Nephron progenitor cell (in vitro differentiated cells): ENCODE results near the gene CSF3.

Experiments used
- DNase-seq: peaks from one replicate; pipeline ENCODE4 v3.0.0; 2021
- H3K27ac Mint-ChIP-seq: 2 replicates; pipeline ENCODE4 v1.8.0; 2021; ENCODE audit warnings: mild to moderate bottlenecking, moderate library complexity, mixed read lengths
- H3K27me3 Mint-ChIP-seq: 2 replicates; pipeline ENCODE4 v1.8.0; 2021; ENCODE audit warnings: mild to moderate bottlenecking, low read depth, mixed read lengths; ENCODE audit not compliant: poor library complexity
- H3K36me3 Mint-ChIP-seq: 2 replicates; pipeline ENCODE4 v1.8.0; 2021; ENCODE audit warnings: low read depth, mixed read lengths
- H3K4me1 Mint-ChIP-seq: 2 replicates; pipeline ENCODE4 v1.8.0; 2021; ENCODE audit warnings: mixed read lengths
- H3K4me3 Mint-ChIP-seq: 2 replicates; pipeline ENCODE4 v1.8.0; 2021; ENCODE audit warnings: mild to moderate bottlenecking, moderate library complexity, mixed read lengths
- H3K9me3 Mint-ChIP-seq: 2 replicates; pipeline ENCODE4 v1.8.0; 2021; ENCODE audit warnings: mild to moderate bottlenecking, moderate library complexity, mixed read lengths
- TF ChIP-seq, protein P1 (sequence below): fragments of 200-600 bp; sonication (generic); IDR thresholded peaks from 2 replicates; pipeline ENCODE4 v1.5.0; 2021; ENCODE audit warnings: antibody characterized with exemption

The CSF3 gene

GRCh38 chr17:39979893-39980350 lies 35.3 kb upstream of the CSF3 start:
- H3K36me3 Mint-ChIP-seq = peaks cover 14% of the 10 kb centered on the region
- H3K27ac Mint-ChIP-seq = peak overlapping the region; percentile 95
- peaks cover 26% of the 10 kb centered on the region for H3K27me3 Mint-ChIP-seq
- DNase-seq = peak; percentile 28
- TF ChIP-seq, protein P1, sequence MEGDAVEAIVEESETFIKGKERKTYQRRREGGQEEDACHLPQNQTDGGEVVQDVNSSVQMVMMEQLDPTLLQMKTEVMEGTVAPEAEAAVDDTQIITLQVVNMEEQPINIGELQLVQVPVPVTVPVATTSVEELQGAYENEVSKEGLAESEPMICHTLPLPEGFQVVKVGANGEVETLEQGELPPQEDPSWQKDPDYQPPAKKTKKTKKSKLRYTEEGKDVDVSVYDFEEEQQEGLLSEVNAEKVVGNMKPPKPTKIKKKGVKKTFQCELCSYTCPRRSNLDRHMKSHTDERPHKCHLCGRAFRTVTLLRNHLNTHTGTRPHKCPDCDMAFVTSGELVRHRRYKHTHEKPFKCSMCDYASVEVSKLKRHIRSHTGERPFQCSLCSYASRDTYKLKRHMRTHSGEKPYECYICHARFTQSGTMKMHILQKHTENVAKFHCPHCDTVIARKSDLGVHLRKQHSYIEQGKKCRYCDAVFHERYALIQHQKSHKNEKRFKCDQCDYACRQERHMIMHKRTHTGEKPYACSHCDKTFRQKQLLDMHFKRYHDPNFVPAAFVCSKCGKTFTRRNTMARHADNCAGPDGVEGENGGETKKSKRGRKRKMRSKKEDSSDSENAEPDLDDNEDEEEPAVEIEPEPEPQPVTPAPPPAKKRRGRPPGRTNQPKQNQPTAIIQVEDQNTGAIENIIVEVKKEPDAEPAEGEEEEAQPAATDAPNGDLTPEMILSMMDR = no peak
- H3K4me3 Mint-ChIP-seq = peak overlapping the region; percentile 98
- H3K4me1 Mint-ChIP-seq = peaks cover 33% of the 10 kb centered on the region
- H3K9me3 Mint-ChIP-seq = no peaks in the 10 kb centered on the region

DNA sequence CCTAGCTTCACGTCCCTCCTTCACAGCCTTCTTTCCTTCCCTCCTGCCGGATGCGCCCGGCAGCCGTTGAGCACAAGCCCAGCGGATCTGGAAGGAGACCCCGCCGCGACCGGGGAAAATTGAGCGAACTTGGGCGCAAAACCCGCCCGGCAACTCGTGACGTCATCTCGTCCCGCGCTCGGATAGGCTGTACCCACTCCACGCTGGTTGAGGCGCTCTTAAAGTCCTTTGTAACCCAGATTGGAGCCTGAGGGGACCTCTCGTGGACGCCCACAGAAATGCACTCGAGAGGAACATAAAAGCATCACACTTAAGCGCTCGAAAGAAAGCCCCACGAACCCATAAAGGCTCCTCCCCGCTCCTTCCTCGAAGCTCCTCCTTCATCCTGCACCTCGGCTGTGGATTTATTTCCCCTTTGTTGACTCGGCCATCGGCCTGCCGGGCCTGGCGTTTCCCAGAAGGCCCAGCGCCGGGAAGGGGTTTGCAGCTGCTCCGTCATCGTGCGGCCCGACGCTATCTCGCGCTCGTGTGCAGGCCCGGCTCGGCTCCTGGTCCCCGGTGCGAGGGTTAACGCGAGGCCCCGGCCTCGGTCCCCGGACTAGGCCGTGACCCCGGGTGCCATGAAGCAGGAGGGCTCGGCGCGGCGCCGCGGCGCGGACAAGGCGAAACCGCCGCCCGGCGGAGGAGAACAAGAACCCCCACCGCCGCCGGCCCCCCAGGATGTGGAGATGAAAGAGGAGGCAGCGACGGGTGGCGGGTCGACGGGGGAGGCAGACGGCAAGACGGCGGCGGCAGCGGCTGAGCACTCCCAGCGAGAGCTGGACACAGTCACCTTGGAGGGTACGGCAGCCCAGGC lies 34.7 kb upstream of the CSF3 start, which contains the start of gene PSMD3:
Gene PSMD3 (plus strand): TSS at position 457 of the 856 bp plus-strand sequence. CDS start 164 bp downstream, at position 621.
- TF ChIP-seq, protein P1 = peak; percentile 61
- peak; percentile 99 for DNase-seq

GRCh38 chr17:39981207-39981741 lies 34.0 kb upstream of the CSF3 start:
- Mint-ChIP-seq H3K9me3 (no peaks in the 10 kb centered on the region), H3K4me3 (peak overlapping the region; percentile 98)
- no peak for DNase-seq

More for the DNA sequence above, 34.7 kb upstream of the CSF3 start, which contains the start of gene PSMD3:
- peak within 1 kb of the TSS; percentile 95 for H3K27ac Mint-ChIP-seq
- H3K27me3 Mint-ChIP-seq = peaks cover 28% of the 10 kb centered on the region
- H3K9me3 Mint-ChIP-seq = no peaks in the 10 kb centered on the region
- peaks cover 31% of the 10 kb centered on the region for H3K4me1 Mint-ChIP-seq
- H3K36me3 Mint-ChIP-seq = peaks cover 18% of the 10 kb centered on the region
- peak within 1 kb of the TSS; percentile 98 for H3K4me3 Mint-ChIP-seq

DNA sequence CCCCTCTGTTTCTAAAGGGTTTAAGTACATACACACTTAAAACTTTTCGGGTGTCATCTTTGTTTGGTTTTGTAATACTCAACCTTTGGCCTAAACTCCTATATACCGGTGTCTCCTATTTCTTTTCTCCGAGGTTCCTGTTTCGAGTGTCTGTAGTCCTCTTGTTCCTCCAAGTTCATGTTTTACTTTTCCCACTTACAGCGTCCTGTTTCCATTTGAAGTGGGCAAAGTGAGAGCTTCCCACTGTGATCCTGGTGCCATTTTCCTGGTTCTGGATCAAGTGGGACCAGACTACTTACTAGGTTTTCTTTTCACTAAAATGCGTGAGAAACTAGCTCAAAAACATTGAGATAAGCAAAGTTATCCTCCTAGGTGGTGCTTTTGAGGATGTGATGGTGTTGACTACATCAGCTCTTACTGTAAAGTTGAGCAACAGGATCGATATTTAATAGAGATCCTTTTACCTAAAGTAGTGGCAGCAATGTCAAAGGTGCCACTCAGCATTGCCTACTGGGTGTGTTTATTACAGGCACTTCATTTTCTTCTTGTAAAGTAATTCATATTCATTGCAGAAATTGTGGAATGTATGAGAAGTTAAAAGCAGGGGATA lies 33.4 kb upstream of the CSF3 start:
- DNase-seq = no peak
- Mint-ChIP-seq H3K27ac (peak overlapping the region; percentile 95), H3K9me3 (no peaks in the 10 kb centered on the region), H3K4me1 (peaks cover 29% of the 10 kb centered on the region), H3K36me3 (peaks cover 31% of the 10 kb centered on the region), H3K27me3 (peaks cover 21% of the 10 kb centered on the region), H3K4me3 (peak overlapping the region; percentile 98)
- TF ChIP-seq, protein P1 = no peak

More at GRCh38 chr17:39981207-39981741, 34.0 kb upstream of the CSF3 start:
- H3K4me1 Mint-ChIP-seq = peaks cover 29% of the 10 kb centered on the region
- H3K27ac Mint-ChIP-seq = peak overlapping the region; percentile 95
- H3K27me3 Mint-ChIP-seq = peaks cover 27% of the 10 kb centered on the region
- peaks cover 25% of the 10 kb centered on the region for H3K36me3 Mint-ChIP-seq
- TF ChIP-seq, protein P1 = no peak

- peaks cover 4% of the 10 kb centered on the region for H3K27me3 Mint-ChIP-seq
- H3K36me3 Mint-ChIP-seq = peaks cover 93% of the 10 kb centered on the region
- H3K9me3 Mint-ChIP-seq = no peaks in the 10 kb centered on the region
- H3K4me3 Mint-ChIP-seq = no peak overlapping the region
- H3K4me1 Mint-ChIP-seq = no peaks in the 10 kb centered on the region
- TF ChIP-seq, protein P1 = no peak
- H3K27ac Mint-ChIP-seq = no peak overlapping the region
- no peak for DNase-seq
Observed at GRCh38 chr17:39988206-39988810, 26.9 kb upstream of the CSF3 start.
